ENCODE data around the gene IDH1.

GRCh38 chr2:208222351-208222750, 32.5 kb downstream of the IDH1 start:
- TF ChIP-seq CTCF (IDR thresholded peaks at IDR 0.05; ENCODE audit: control extremely low read depth in 1 of 3, insufficient read depth in 1 of 3, low read depth in 1 of 3, low read length in 3 of 3): no peak
- no peak for TF ChIP-seq TAF1 (IDR thresholded peaks at IDR 0.05; ENCODE audit: low read depth, low read length)
- TF ChIP-seq ZNF274 (IDR thresholded peaks at IDR 0.05; ENCODE audit: borderline replicate concordance, extremely low read depth, low read length): no peak
- TF ChIP-seq POLR2A (IDR thresholded peaks at IDR 0.05; ENCODE audit: control extremely low read depth in 1 of 2, low read depth in 2 of 2, low read length in 2 of 2): no peak
- no peak for TF ChIP-seq CREB1 (IDR thresholded peaks at IDR 0.05)
- TF ChIP-seq SP2 (IDR thresholded peaks at IDR 0.05; ENCODE audit: low read length): no peak
- no peak for TF ChIP-seq EP300 (IDR thresholded peaks at IDR 0.05; ENCODE audit: borderline replicate concordance in 1 of 2, low read depth in 2 of 2, low read length in 2 of 2)

Measured in H1 (cell line).